ES-I3 (cell line): ENCODE results near the gene HSPG2.

ENCODE experiments used
- H3K36me3 ChIP-seq: 2 replicates; pipeline ENCODE4 v1.6.1; 2013; ENCODE audit warnings: mild to moderate bottlenecking, low read length, control low read depth, moderate library complexity; ENCODE audit not compliant: insufficient read depth
- H3K4me1 ChIP-seq: 2 replicates; pipeline ENCODE4 v1.6.1; 2013; ENCODE audit warnings: mild to moderate bottlenecking, control low read depth, low read length; ENCODE audit not compliant: insufficient read depth
- H3K9ac ChIP-seq: 2 replicates; pipeline ENCODE4 v1.6.1; 2013; ENCODE audit warnings: low read depth, mild to moderate bottlenecking, low read length, moderate library complexity
- H3K9me3 ChIP-seq: 2 replicates; pipeline ENCODE4 v1.6.1; 2013; ENCODE audit warnings: mild to moderate bottlenecking, low read length, moderate library complexity; ENCODE audit not compliant: control insufficient read depth, insufficient read depth

Gene HSPG2

DNA sequence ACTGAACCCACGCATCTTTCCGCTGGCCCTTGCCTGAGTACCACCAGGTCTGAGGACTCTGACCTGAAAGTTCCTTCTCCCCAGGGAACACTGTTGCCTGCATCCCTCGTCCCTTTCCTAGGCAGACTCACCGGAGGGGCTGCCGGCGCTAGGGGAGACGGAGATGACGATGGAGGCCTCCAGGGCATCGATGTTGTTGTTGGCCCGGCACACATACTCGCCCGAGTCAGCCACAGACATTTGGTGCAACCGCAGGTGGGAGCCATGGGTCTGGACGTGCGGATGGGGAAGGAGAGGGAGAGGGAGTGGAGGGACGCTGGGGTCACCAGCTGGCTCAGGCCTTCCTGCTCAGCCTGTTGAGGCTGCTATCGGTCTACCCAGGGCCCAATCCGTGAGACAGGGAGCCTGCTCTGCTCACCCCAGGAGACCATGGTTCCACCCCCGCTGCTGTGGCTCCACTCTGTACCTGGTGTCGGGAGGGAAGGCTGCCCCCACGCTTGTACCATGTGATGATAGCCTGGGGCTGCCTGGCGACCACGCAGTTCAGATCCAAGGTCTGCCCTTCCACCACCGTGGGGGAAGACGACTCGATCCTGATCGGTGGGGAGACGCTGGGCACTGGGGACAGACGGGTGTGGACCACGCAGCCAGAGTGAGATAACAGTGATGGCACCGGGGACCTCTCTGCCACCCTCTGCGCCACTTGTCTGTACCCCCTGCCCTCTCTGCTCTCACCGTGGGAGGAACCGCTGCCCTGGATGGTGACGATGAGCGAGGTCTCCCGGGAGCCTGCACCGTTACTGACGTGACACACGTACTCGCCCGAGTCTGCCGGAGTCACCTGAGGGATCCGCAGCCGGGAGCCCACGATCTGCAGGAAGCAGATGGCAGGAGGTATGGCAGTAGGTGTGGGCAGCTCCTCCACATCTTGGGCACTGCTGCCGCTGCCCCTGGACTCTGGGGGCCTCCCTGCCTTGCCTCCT, 89.6 kb downstream of the HSPG2 start:
- peaks cover 6% of the 10 kb centered on the region for H3K36me3 ChIP-seq
- H3K4me1 ChIP-seq = no peaks in the 10 kb centered on the region
- no peak overlapping the region for H3K9ac ChIP-seq
- no peaks in the 10 kb centered on the region for H3K9me3 ChIP-seq

DNA sequence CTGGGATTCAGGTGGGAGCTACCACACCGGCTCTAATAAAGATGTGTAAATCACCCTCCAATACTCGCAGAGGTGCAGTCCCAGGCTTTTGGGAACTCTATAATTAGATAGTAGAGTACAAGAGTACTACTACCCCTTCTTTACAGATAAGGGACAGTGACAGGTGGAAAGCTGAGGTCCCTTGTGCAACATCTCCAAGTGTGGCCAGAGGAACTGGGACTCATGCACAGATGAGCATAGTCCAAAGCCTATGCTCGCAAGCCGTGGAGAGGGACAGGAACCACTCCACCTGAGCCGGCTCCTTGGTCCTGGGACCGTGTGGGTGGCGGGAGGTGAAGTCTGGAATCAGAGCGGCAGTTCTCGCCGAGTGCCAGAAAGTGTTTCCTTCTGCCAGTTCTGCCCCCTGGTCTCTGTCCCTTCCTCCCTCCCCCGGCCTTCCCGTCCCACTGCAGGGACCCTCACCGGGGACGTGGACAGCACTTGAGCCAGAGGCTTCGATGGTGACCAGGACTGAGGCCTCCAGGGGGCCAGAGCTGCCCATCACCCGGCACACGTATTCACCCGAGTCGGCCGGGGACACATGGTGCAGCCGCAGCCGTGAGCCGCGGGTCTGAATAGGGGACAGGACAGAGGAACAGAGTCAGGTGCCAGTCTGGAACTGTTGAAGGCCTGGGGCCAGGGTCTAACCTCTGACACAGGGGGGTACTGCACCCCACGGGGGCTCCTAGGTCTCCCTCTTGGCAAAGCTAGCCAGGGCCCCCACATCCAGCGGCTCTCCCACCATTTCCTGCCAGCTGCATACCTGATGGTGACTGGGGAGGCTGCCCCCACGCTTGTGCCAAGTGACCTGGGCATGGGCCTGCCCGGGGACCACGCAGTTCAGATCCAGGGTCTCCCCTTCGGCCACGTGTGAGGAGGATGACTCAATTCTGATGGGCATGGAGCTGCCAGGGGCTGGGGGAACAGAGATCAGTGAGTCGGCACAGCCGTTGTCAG, 91.2 kb downstream of the HSPG2 start:
- no peaks in the 10 kb centered on the region for H3K9me3 ChIP-seq
- no peak overlapping the region for H3K9ac ChIP-seq
- H3K4me1 ChIP-seq = no peaks in the 10 kb centered on the region
- peaks cover 15% of the 10 kb centered on the region for H3K36me3 ChIP-seq

DNA sequence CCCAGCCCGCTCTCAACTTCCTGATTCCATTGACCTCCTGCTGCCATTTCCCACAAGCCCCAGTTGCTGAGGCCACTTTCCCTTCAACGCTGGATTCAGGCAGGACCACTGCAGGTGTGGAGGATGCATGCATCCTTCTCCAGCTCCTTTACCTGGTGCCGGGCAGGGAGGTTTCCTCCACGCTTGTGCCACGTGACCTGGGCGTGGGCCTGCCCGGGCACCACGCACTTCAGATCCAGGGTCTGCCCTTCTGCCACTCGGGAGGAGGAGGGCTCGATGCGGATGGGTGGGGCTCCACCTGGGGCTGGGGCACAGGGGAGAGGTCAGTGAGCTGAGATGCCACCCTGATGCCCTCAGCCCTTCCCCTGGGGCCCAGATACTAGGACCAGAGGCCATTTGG, 93.1 kb downstream of the HSPG2 start:
- Histone ChIP-seq H3K9ac (no peak overlapping the region), H3K4me1 (no peaks in the 10 kb centered on the region), H3K9me3 (no peaks in the 10 kb centered on the region), H3K36me3 (peaks cover 15% of the 10 kb centered on the region)

DNA sequence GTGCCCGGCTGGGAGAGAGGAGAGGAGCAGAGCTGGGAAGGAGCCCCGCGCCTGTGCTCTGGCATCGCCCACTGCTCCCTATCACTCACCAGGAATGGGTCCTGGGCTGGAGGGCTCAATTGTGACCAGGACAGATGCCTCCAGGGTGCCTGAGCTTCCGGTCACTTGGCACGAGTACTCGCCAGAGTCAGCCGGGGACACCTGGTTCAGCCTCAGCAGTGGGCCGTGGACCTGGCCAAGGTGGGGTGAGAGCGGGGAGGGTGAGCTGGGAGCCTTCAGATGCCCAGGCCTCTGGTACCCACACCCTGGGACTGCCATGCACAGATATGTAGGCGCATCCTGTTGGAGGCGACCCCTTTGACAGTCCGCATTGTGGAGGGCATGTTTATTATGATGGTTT, 93.9 kb downstream of the HSPG2 start:
- H3K9ac ChIP-seq = no peak overlapping the region
- no peaks in the 10 kb centered on the region for H3K4me1 ChIP-seq
- H3K36me3 ChIP-seq = peaks cover 15% of the 10 kb centered on the region
- no peaks in the 10 kb centered on the region for H3K9me3 ChIP-seq

DNA sequence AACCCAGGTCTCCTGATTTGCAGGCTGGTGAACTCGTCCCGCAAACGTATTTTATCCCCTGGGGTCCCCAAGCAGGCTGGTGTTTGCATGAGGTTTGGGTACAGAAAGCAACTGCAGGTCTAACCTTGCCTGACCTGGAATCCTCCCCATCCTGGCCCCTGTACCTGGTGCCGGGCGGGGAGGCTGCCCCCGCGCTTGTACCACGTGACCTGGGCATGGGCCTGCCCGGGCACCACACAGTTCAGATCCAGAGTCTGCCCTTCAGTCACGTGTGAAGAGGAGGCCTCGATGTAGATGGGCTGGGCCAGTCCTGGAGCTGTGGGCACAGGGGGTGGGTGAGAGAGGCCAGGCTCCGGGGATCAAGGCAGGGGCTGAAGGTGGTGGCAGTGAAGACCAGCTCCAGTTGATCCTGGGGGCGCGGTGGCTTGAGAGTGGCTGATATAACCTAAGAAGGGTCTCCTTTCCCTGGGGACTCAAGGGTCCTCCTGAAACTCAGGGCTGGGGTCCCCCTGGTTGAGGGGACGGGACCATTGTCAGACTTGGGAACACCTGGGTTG, 94.4 kb downstream of the HSPG2 start:
- no peaks in the 10 kb centered on the region for H3K4me1 ChIP-seq
- H3K36me3 ChIP-seq = peaks cover 16% of the 10 kb centered on the region
- no peaks in the 10 kb centered on the region for H3K9me3 ChIP-seq
- no peak overlapping the region for H3K9ac ChIP-seq

DNA sequence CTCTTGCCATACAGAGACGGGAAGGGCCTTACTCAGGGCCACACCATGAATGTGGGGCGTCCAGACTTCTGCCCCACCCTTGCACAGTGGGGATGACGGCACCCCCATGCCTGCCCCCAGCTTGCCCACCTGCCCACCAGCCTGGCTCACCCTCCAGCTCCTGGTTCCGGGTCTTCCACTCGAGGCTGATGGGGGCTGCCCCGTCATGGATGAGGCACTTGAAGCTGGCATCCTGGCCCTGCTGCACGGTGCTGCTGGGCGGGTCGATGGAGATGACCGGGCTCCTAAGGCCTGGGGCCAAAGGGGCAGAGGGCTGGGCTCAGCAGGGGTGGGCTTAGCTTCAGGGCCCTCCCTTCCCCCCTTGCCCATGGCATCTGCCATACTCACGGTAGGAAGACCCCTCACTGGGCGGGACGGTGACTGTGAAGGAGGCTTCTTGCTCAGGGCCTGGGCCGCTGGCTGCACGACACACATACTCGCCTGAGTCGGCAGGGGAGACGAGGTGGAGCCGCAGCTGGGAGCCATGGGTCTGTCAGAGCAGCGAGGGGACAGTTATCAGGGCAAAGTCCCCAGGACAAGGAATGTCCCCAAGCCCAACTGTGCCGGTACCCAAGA, 95.2 kb downstream of the HSPG2 start:
- Histone ChIP-seq H3K4me1 (no peaks in the 10 kb centered on the region), H3K9ac (no peak overlapping the region), H3K36me3 (peaks cover 18% of the 10 kb centered on the region), H3K9me3 (no peaks in the 10 kb centered on the region)

DNA sequence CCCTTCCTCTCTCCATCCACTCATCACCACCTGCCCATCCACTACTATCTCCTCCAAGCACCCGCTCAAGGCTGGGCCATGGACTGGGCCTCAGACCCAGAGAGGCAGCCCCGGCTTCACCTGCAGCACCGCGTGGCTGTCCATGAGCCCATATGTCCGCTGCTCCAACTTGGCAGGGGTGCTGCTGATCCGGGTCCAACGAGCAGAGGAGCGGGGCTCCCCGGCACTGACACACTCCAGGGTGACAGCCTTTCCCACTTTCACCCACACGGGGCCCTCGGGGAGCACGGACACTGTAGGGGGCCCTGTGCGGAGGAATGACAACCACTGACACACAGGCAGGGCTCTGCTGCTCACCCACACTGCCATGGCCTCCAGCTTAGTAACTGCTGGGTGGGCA, 96.1 kb downstream of the HSPG2 start:
- no peak overlapping the region for H3K9ac ChIP-seq
- H3K9me3 ChIP-seq = no peaks in the 10 kb centered on the region
- H3K4me1 ChIP-seq = no peaks in the 10 kb centered on the region
- peaks cover 13% of the 10 kb centered on the region for H3K36me3 ChIP-seq

DNA sequence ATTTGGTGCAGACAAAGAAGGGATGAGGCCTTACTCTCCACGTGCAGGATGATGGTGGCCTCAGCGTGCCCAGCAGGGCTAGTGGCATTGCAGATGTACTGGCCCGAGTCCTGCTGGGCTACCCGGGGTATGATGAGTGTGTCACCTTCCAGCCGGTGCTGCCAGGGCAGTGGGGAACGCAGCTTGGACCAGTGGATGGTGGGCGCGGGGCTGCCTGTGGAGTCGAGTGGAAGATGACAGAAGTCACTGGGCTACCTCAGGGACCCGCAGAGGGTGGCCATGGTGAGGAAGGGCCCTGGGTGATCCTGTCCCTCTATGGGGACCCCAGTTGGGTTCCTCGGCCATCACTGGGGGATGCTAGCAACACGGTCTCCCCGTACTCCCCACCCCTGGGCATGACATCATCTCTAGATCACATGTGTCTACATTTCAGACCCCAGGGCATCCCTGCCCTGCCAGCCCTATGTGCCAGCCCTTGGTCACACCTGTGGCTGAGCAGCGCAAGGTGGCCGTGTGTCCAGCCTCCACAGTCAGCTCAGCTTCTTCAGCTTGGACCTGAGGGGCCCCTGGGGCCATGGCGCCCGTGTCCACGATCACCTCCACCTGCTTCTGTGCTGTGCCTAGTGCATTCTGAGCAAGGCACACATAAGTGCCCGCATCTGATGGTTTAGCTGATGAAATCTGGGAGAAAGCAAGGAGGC, 97.6 kb downstream of the HSPG2 start:
- Histone ChIP-seq H3K9ac (no peak overlapping the region), H3K36me3 (peaks cover 19% of the 10 kb centered on the region), H3K9me3 (0 out of 2 replicates have a peak, but pooled peaks cover 4% of the 10 kb centered on the region), H3K4me1 (no peaks in the 10 kb centered on the region)

DNA sequence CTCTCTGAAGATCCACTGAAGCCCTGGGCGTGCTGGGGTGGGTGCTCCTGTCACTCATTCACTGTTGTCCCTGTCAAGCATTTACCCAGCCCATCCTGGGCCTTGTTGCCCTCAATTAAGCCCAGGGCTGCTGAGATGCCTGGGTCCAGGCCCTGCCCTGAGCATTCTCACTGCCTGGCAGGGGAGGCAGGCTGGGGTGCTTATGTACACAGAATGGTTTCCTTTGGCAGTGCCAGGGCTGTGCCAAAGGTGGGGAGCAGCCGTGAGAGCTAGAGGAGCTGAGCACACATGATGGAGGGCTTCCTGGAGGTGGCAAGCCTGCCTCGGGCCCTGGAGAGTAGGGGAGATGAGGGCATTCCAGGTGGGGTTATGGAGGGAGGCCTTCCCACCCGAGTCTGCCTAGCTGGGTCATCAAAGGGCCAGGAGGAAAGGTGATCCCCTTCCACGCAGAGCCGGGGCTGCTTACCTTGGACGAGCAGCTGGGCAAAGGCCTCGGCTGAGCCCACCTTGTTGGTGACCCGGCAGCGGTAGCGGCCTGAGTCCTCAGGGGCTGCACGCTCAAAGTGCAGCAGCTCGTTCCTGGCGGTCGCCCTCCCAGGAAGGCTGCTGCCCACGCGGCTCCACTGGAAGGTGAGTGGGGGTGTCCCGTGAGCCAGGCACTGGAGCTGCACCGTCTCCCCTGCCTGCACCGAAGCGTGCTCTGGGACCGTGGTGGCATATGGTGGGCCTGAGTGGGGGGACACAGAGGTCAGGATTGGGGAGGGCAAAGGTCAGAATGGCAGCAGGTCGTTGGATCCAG, 98.6 kb downstream of the HSPG2 start:
- no peak overlapping the region for H3K9ac ChIP-seq
- 0 out of 2 replicates have a peak, but pooled peaks cover 9% of the 10 kb centered on the region for H3K9me3 ChIP-seq
- no peaks in the 10 kb centered on the region for H3K4me1 ChIP-seq
- peaks cover 28% of the 10 kb centered on the region for H3K36me3 ChIP-seq

DNA sequence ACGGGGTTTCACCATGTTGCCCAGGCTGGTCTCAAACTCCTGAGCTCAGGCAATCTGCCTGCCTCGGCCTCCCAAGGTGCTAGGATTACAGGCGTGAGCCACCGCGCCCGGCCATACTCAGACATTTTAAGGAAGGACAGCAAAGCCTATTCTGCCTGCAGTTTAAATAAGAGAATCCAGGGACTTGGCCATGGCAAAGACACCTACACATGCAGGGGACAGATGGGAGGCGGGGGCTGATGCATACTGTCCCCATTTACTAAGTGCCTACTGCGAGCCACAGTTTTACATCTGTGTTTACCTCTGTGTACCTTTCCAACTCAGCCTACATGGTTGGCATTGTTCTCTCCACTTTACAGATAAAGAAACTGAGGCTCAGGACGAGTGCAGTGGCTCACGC, 99.6 kb downstream of the HSPG2 start:
- Histone ChIP-seq H3K4me1 (no peaks in the 10 kb centered on the region), H3K9me3 (0 out of 2 replicates have a peak, but pooled peaks cover 9% of the 10 kb centered on the region), H3K36me3 (peaks cover 29% of the 10 kb centered on the region), H3K9ac (no peak overlapping the region)

DNA sequence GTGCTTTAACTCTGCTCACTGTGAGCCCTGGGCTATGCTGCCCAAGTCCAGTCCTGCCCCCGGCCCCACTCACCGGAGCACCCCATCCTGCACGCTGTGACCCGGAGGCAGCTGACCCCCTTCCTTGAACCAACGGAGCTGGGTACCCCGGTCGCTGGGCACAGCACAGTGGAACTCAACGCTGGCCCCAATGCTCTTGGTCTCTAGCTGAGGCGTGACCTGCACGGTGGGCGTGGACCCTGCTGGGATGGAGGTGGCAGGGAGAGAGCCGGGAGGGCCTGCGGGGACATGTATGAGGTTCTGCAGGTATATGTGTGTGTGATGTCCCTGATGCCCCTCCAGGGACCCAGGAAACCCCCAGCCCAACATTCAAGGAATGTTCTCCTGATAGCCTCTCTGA, 100.4 kb downstream of the HSPG2 start:
- Histone ChIP-seq H3K36me3 (peaks cover 23% of the 10 kb centered on the region), H3K9me3 (0 out of 2 replicates have a peak, but pooled peaks cover 9% of the 10 kb centered on the region), H3K4me1 (no peaks in the 10 kb centered on the region), H3K9ac (no peak overlapping the region)

DNA sequence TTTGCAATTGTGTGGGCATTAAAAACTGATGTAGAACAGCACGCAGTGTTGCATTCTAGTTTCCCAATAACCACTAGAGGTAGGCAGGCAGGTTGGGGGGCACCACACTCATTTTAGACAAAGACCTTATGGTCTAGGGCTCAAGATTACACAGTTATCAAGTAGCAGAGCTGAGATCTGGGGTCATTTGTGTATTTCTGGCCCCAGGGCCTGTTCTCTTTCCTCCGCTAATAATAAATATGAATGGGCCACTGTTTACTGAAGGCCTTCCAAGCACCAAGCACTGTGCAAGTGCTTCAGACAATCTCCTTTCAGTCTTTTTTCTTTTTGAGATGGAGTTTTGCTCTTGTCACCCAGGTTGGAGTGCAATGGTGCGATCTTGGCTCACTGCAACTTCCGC, 101.1 kb downstream of the HSPG2 start:
- H3K9me3 ChIP-seq = 0 out of 2 replicates have a peak, but pooled peaks cover 9% of the 10 kb centered on the region
- H3K36me3 ChIP-seq = peaks cover 25% of the 10 kb centered on the region
- H3K4me1 ChIP-seq = no peaks in the 10 kb centered on the region
- H3K9ac ChIP-seq = no peak overlapping the region

DNA sequence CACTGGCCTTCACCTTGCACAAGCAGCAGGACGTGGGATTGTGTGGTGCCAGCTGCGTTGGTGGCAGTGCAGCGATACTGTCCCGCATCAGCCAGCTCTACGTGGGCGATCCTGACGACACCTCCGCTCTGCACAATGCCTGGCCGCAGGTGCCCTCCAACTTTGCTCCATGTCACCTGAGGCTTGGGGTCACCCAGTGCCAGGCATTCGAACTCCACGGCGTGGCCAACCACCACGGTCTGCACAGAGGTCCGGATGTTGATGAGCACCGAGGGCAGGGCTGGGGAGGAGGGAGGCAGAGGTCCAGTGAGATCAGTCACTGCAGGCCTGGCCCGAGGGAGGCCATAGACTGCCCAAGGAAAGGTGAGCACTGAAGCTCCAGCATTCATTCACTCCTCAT, 102.4 kb downstream of the HSPG2 start:
- Histone ChIP-seq H3K4me1 (no peaks in the 10 kb centered on the region), H3K36me3 (peaks cover 29% of the 10 kb centered on the region), H3K9ac (no peak overlapping the region), H3K9me3 (0 out of 2 replicates have a peak, but pooled peaks cover 9% of the 10 kb centered on the region)
